GM10266 (cell line): Measurements from ENCODE around the gene ZBTB25.
A peak's percentile ranks its signal among the peaks of the same experiment; 100 is the strongest.

Experiments
- DNase-seq: peaks from one replicate; pipeline ENCODE4 v3.0.0; 2012; ENCODE audit errors: extremely low spot score
- TF ChIP-seq, protein P1 (sequence below): IDR thresholded peaks from 2 replicates; pipeline ENCODE4 v1.5.1; 2012; ENCODE audit warnings: mild to moderate bottlenecking, low read depth; ENCODE audit not compliant: control insufficient read depth, insufficient read depth; ENCODE audit errors: missing control alignments

The ZBTB25 gene

GRCh38 chr14:64474041-64474440 lies 29.6 kb downstream of the ZBTB25 start:
- no peak for DNase-seq
- TF ChIP-seq, protein P1, sequence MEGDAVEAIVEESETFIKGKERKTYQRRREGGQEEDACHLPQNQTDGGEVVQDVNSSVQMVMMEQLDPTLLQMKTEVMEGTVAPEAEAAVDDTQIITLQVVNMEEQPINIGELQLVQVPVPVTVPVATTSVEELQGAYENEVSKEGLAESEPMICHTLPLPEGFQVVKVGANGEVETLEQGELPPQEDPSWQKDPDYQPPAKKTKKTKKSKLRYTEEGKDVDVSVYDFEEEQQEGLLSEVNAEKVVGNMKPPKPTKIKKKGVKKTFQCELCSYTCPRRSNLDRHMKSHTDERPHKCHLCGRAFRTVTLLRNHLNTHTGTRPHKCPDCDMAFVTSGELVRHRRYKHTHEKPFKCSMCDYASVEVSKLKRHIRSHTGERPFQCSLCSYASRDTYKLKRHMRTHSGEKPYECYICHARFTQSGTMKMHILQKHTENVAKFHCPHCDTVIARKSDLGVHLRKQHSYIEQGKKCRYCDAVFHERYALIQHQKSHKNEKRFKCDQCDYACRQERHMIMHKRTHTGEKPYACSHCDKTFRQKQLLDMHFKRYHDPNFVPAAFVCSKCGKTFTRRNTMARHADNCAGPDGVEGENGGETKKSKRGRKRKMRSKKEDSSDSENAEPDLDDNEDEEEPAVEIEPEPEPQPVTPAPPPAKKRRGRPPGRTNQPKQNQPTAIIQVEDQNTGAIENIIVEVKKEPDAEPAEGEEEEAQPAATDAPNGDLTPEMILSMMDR = no peak

DNA sequence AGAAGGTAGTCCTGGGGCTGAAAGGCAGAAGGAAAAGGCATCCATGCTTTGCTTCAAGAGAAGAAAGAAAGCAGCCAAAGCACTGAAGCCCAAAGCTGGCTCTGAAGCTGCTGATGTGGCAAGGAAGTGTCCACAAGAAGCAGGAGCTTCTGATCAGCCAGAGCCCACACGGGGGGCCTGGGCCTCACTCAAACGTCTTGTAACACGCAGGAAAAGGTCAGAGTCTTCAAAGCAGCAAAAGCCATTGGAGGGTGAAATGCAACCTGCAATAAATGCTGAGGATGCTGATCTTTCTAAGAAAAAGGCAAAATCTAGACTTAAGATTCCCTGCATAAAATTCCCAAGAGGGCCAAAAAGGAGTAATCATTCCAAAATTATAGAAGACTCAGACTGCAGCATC lies 35.2 kb downstream of the ZBTB25 start:
- DNase-seq = no peak
- TF ChIP-seq, protein P1 = no peak

GRCh38 chr14:64467566-64467965 lies 36.1 kb downstream of the ZBTB25 start:
- no peak for DNase-seq
- TF ChIP-seq, protein P1 = no peak

DNA sequence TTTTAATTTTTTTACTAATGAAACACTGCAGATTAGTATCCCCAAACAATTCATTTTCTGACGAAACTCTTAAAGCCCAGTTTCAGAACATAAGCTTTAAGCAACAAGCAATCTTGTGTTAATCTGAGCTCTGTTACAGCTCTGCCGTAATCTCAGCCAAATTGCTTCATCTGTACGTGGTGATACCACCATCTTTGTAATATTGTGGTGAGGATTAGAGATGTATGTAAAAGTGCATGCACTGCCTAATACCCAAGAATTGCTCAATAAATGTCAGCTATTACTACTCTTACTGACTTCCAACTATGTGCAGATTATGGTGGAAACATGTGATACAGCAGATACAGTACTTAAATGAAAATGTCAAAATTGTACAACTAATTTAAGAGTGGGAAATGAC lies 36.5 kb downstream of the ZBTB25 start:
- TF ChIP-seq, protein P1 = no peak
- no peak for DNase-seq

- DNase-seq = no peak
- TF ChIP-seq, protein P1 = no peak
Measured at GRCh38 chr14:64465831-64466554, 37.6 kb downstream of the ZBTB25 start.

DNA sequence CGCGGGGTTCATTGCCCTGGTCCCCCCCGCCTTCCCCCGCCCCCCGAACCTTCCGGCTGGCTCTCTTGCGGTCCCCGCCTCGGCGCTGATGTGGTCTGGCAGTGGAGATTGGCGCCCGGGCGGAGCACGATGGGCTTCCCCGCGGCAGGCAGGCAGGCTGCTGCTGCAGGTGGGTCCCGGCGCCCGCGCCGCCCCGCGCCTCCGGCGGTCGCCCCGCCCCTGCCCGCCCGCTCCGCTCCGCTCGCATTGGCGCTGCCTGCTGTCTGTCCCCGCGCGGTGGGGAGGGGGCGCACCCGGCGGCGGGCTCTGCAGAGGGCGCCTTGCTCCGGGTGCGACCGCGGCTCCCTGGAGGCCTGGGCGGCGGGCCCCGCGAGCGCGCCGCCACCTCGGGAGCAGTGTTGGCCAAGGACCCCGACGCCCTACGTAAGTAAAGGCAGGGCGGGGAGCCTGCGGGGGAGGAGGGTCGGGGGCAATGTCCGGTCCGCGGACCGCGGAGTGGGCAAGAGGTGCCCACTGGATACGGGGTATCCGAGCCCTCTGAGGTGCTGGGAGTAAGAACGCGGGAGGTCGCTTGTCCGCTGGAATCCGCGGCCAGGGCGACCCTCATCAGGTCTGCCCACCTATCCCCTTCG lies 38.3 kb downstream of the ZBTB25 start, which contains the start of gene AKAP5:
Gene AKAP5, plus strand, starts transcription at position 309 of the 632 bp plus-strand sequence. CDS start 2,896 bp downstream, outside the sequence.
- TF ChIP-seq, protein P1 = peak; percentile 20

GRCh38 chr14:64464651-64465050 lies 39.0 kb downstream of the ZBTB25 start:
- DNase-seq = peak; percentile 29
- TF ChIP-seq, protein P1 = no peak

More for the DNA sequence above, 38.3 kb downstream of the ZBTB25 start, which contains the start of gene AKAP5:
- peak; percentile 77 for DNase-seq
